VCaP (cell line): ENCODE measurements around the gene DOCK11.
A peak's percentile ranks its signal among the peaks of the same experiment; 100 is the strongest.

Experiments used
- H3K27ac ChIP-seq: fragments of 450-650 bp; 2 replicates; pipeline ENCODE4 v1.5.1; 2017
- CTCF ChIP-seq: fragments of 450-650 bp; conservative IDR thresholded peaks from 2 replicates; pipeline ENCODE4 v1.5.1; 2017; ENCODE audit warnings: mild to moderate bottlenecking, moderate library complexity

DOCK11 gene

GRCh38 chrX:118595501-118596042 lies 100.0 kb downstream of the DOCK11 start:
- no peak for TF ChIP-seq CTCF
- H3K27ac ChIP-seq: no peak overlapping the region

GRCh38 chrX:118596390-118596789 lies 100.8 kb downstream of the DOCK11 start:
- TF ChIP-seq CTCF: no peak
- no peak overlapping the region for H3K27ac ChIP-seq

- TF ChIP-seq CTCF: peak; percentile 68
- H3K27ac ChIP-seq: no peak overlapping the region
Observed at GRCh38 chrX:118603981-118604380, 108.4 kb downstream of the DOCK11 start.

GRCh38 chrX:118612290-118612689 lies 116.7 kb downstream of the DOCK11 start:
- no peak for TF ChIP-seq CTCF

GRCh38 chrX:118614150-118614549 lies 118.5 kb downstream of the DOCK11 start:
- TF ChIP-seq CTCF: no peak
- H3K27ac ChIP-seq: no peak overlapping the region

More at GRCh38 chrX:118612290-118612689, 116.7 kb downstream of the DOCK11 start:
- no peak overlapping the region for H3K27ac ChIP-seq

GRCh38 chrX:118615141-118615540 lies 119.5 kb downstream of the DOCK11 start:
- TF ChIP-seq CTCF: no peak
- H3K27ac ChIP-seq: no peak overlapping the region

- no peak overlapping the region for H3K27ac ChIP-seq
- TF ChIP-seq CTCF: no peak
Observed at GRCh38 chrX:118621081-118621759, 125.6 kb downstream of the DOCK11 start.
